GM12891 (cell line): ENCODE data around the gene OAS2.
"Not testable (repeated sequence)": the region's sequence is repeated elsewhere in the genome, so short reads cannot be mapped to it uniquely, and the experiment has no call there.

ENCODE experiments used
- DNase-seq: peaks from one replicate; pipeline ENCODE4 v3.0.0; 2011; ENCODE audit warnings: low spot score; ENCODE audit not compliant: insufficient read length
- FAIRE-seq: peaks from 2 replicates; lab custom pipeline; 2011; peaks lifted over from hg19 to GRCh38; lab: Jason Lieb, UNC
- PAX5 ChIP-seq: IDR thresholded peaks from 2 replicates; pipeline ENCODE4 v1.6.1; 2011; ENCODE audit warnings: low read length, moderate library complexity, mild to moderate bottlenecking; ENCODE audit not compliant: insufficient read depth, severe bottlenecking
- POLR2A ChIP-seq: IDR thresholded peaks from 2 replicates; pipeline ENCODE4 v1.6.1; 2011; ENCODE audit warnings: low read depth, low read length, control low read depth
- POLR2AphosphoS5 ChIP-seq: IDR thresholded peaks from 2 replicates; pipeline ENCODE4 v1.6.1; 2011; ENCODE audit warnings: low read depth, low read length, control low read depth
- POU2F2 ChIP-seq: IDR thresholded peaks from 2 replicates; pipeline ENCODE4 v1.6.1; 2011; ENCODE audit warnings: low read depth, mild to moderate bottlenecking, control low read depth, low read length, moderate library complexity
- SPI1 ChIP-seq: IDR thresholded peaks from 2 replicates; pipeline ENCODE4 v1.6.1; 2011; ENCODE audit warnings: low read depth, low read length, control low read depth
- TAF1 ChIP-seq: IDR thresholded peaks from 2 replicates; pipeline ENCODE4 v1.6.1; 2011; ENCODE audit warnings: low read depth, low read length, control low read depth

Gene OAS2

GRCh38 chr12:112980491-112981158, 2.3 kb downstream of the OAS2 start:
- DNase-seq (no peak), FAIRE-seq (peak; percentile 66)
- TF ChIP-seq SPI1 (peak; percentile 55), POLR2AphosphoS5 (no peak)

GRCh38 chr12:112985642-112986290, 7.4 kb downstream of the OAS2 start:
- DNase-seq (no peak), FAIRE-seq (no peak)
- TF ChIP-seq PAX5 (no peak), SPI1 (no peak), POLR2AphosphoS5 (no peak), TAF1 (no peak), POU2F2 (no peak), POLR2A (no peak)

GRCh38 chr12:112986291-112986800, 8.0 kb downstream of the OAS2 start:
- DNase-seq (no peak), FAIRE-seq (no peak)
- no peak for TF ChIP-seq POLR2AphosphoS5
- TF ChIP-seq SPI1 = no peak
- TF ChIP-seq TAF1 = no peak
- no peak for TF ChIP-seq PAX5
- no peak for TF ChIP-seq POU2F2
- no peak for TF ChIP-seq POLR2A

- TF ChIP-seq POLR2A (no peak), SPI1 (no peak), TAF1 (no peak), POLR2AphosphoS5 (no peak), POU2F2 (no peak), PAX5 (no peak)
- FAIRE-seq (no peak), DNase-seq (no peak)
Observed at GRCh38 chr12:112987561-112987960, 9.2 kb downstream of the OAS2 start.

- TF ChIP-seq TAF1 = no peak
- no peak for TF ChIP-seq SPI1
- no peak for TF ChIP-seq POU2F2
- no peak for TF ChIP-seq PAX5
- TF ChIP-seq POLR2AphosphoS5 = no peak
- no peak for TF ChIP-seq POLR2A
- FAIRE-seq (peak; percentile 86), DNase-seq (no peak)
Observed at GRCh38 chr12:112988224-112988623, 9.9 kb downstream of the OAS2 start.

GRCh38 chr12:112988823-112989385, 10.6 kb downstream of the OAS2 start:
- FAIRE-seq = peak; percentile 26
- not testable (repeated sequence) for DNase-seq

GRCh38 chr12:112989806-112990205, 11.5 kb downstream of the OAS2 start:
- TF ChIP-seq POLR2A = no peak
- TF ChIP-seq TAF1 = no peak
- no peak for TF ChIP-seq POU2F2
- TF ChIP-seq POLR2AphosphoS5 = no peak
- TF ChIP-seq SPI1 = no peak
- no peak for TF ChIP-seq PAX5
- DNase-seq (no peak), FAIRE-seq (no peak)

GRCh38 chr12:112992541-112993398, 14.5 kb downstream of the OAS2 start:
- DNase-seq = no peak
- FAIRE-seq = peak; percentile 97
- TF ChIP-seq TAF1 = no peak
- no peak for TF ChIP-seq POLR2A
- 0 out of 2 replicates have a peak, but pooled peaks have one; percentile 12 for TF ChIP-seq POU2F2

- FAIRE-seq (no peak), DNase-seq (no peak)
- no peak for TF ChIP-seq POLR2AphosphoS5
- TF ChIP-seq TAF1 = no peak
- no peak for TF ChIP-seq PAX5
- no peak for TF ChIP-seq SPI1
- TF ChIP-seq POLR2A = no peak
- TF ChIP-seq POU2F2 = no peak
Observed at GRCh38 chr12:112995008-112995407, 16.7 kb downstream of the OAS2 start.

GRCh38 chr12:112996501-112996900, 18.2 kb downstream of the OAS2 start:
- DNase-seq = no peak
- no peak for FAIRE-seq
- TF ChIP-seq POLR2A (no peak), PAX5 (no peak), POU2F2 (no peak), TAF1 (no peak), POLR2AphosphoS5 (no peak), SPI1 (no peak)
